ENCODE measurements around the gene ZNF652. TPM values are rescaled to one million over a fixed set of nuclear protein-coding genes. Genes with fewer than 3 reads are reported as not detected.

ZNF652 gene
- total RNA-seq, 2 donors from 2014 or later = 59.7 to 88.5 TPM

DNA sequence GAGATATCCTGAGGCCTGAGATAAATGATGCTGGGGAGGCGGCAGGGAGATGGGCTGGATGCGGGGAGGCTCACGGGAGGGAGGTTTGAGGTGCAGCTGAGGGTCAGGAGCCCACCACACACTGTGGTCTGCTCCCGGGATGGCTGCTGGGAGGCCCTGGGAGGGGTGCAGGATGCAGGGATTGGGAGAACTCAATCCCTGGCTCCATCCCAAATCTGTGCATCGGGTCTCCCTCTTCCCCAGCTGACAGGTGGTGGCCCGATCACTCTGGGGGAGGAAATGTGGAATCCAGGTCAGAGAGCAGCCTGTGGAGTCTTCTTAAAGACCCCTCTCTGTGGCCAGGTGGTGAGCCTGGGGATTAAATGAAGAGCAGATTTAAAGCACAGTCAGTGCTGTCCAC, 40.7 kb upstream of the ZNF652 start:
- DNase-seq (ENCODE audit: low spot score) = no peak

GRCh38 chr17:49401971-49402611, 40.0 kb upstream of the ZNF652 start:
- peaks cover 6 to 9% of the 10 kb centered on the region in 2 donors for H3K36me3 ChIP-seq
- TF ChIP-seq POLR2AphosphoS5 (IDR thresholded peaks at IDR 0.05) = no peak
- TF ChIP-seq POLR2A (IDR thresholded peaks at IDR 0.05) = no peak
- TF ChIP-seq, protein P1, sequence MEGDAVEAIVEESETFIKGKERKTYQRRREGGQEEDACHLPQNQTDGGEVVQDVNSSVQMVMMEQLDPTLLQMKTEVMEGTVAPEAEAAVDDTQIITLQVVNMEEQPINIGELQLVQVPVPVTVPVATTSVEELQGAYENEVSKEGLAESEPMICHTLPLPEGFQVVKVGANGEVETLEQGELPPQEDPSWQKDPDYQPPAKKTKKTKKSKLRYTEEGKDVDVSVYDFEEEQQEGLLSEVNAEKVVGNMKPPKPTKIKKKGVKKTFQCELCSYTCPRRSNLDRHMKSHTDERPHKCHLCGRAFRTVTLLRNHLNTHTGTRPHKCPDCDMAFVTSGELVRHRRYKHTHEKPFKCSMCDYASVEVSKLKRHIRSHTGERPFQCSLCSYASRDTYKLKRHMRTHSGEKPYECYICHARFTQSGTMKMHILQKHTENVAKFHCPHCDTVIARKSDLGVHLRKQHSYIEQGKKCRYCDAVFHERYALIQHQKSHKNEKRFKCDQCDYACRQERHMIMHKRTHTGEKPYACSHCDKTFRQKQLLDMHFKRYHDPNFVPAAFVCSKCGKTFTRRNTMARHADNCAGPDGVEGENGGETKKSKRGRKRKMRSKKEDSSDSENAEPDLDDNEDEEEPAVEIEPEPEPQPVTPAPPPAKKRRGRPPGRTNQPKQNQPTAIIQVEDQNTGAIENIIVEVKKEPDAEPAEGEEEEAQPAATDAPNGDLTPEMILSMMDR (IDR thresholded peaks at IDR 0.05) = no peak
- no peak for DNase-seq (ENCODE audit: low spot score)
- no peaks in the 10 kb centered on the region for H3K27me3 ChIP-seq (replicated peaks; ENCODE audit: insufficient read depth)
- H3K4me1 ChIP-seq (replicated peaks) = peaks cover 8% of the 10 kb centered on the region
- H3K9me3 ChIP-seq = no peaks in the 10 kb centered on the region
- intact Hi-C loops (cut with DNase I) = loop anchor here (10.0 kb wide), 1 partner anchor 153 kb away; no protein-coding TSS in a partner anchor
- H3K27ac ChIP-seq = peak overlapping the region; percentile 84 to 87
- H3K4me3 ChIP-seq = no peak overlapping the region
- 73% methylated on average over 6 of the region's 6 CpGs for WGBS

More for the DNA sequence above, 40.7 kb upstream of the ZNF652 start:
- TF ChIP-seq, protein P1 (IDR thresholded peaks at IDR 0.05) = no peak
- TF ChIP-seq POLR2AphosphoS5 (IDR thresholded peaks at IDR 0.05) (no peak), POLR2A (IDR thresholded peaks at IDR 0.05) (no peak)
- H3K9me3 ChIP-seq = no peaks in the 10 kb centered on the region
- peaks cover 6 to 9% of the 10 kb centered on the region in 2 donors for H3K36me3 ChIP-seq
- H3K4me3 ChIP-seq = no peak overlapping the region
- H3K27me3 ChIP-seq (replicated peaks; ENCODE audit: insufficient read depth) = no peaks in the 10 kb centered on the region
- 64% methylated on average over 6 of the region's 6 CpGs for WGBS
- peaks cover 8% of the 10 kb centered on the region for H3K4me1 ChIP-seq (replicated peaks)
- intact Hi-C loops (cut with DNase I) = loop anchor here (10.0 kb wide), 1 partner anchor 152 kb away; no protein-coding TSS in a partner anchor
- H3K27ac ChIP-seq = peak overlapping the region; percentile 84 to 87

DNA sequence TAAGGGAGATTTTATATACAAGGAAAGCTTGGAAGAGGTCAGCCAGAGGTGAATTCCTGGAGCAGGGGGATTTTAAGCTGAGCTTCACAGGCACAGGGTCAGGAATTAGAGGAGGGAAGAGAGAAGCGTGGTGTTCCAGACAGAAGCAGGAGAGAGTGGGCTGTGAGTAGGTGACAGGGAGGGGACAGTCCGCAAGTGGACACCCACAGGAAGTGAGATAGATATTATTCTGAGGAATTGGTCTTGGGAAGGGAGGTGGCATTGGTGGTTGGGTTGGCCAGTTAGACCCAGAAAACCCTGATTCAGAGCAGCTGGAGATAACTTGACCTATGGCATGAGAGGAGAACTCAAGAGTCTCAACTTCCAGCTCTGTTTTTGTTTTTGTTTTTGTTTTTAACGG, 37.9 kb upstream of the ZNF652 start:
- intact Hi-C loops (cut with DNase I) = loop anchor here (10.0 kb wide), 2 partner anchors 155 to 205 kb away; no protein-coding TSS in a partner anchor
- no peak for DNase-seq (ENCODE audit: low spot score)
- Histone ChIP-seq H3K4me1 (replicated peaks) (peaks cover 8% of the 10 kb centered on the region), H3K4me3 (no peak overlapping the region), H3K36me3 (no peaks in the 10 kb centered on the region), H3K27me3 (replicated peaks; ENCODE audit: insufficient read depth) (no peaks in the 10 kb centered on the region), H3K9me3 (no peaks in the 10 kb centered on the region), H3K27ac (peak overlapping the region in 1 of 2 donors; percentile 19)
- 55% methylated on average over 3 of the region's 3 CpGs for WGBS
- TF ChIP-seq POLR2A (IDR thresholded peaks at IDR 0.05) (no peak), POLR2AphosphoS5 (IDR thresholded peaks at IDR 0.05) (no peak)
- TF ChIP-seq, protein P1 (IDR thresholded peaks at IDR 0.05) = no peak

DNA sequence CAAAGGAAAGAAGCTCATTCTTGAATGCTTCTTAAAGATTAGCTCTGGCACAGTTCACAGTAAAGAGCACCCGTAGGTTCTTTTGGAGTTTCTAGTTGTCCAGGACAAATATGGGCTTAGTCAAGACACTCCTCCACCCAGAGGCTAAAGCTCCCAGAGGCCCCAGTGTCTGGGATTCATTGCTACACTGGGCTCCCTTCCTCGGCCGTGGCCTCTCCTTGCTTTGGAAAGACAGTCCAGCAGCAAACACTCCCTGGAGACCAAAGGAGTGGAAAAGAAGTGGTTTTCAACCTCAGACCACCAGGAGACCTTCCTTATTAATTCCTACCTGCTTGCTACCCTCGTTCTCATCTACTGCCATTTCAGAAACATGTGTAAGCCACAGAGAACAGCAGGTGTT, 35.5 kb upstream of the ZNF652 start:
- no peaks in the 10 kb centered on the region for H3K9me3 ChIP-seq
- no peak overlapping the region for H3K27ac ChIP-seq
- 46% methylated on average over 4 of the region's 4 CpGs for WGBS
- no peak overlapping the region for H3K4me3 ChIP-seq
- no peak for TF ChIP-seq POLR2AphosphoS5 (IDR thresholded peaks at IDR 0.05)
- no peak for TF ChIP-seq POLR2A (IDR thresholded peaks at IDR 0.05)
- TF ChIP-seq, protein P1 (IDR thresholded peaks at IDR 0.05) = no peak
- DNase-seq (ENCODE audit: low spot score) = no peak
- H3K27me3 ChIP-seq (replicated peaks; ENCODE audit: insufficient read depth) = no peaks in the 10 kb centered on the region
- intact Hi-C loops (cut with DNase I) = loop anchor here (10.0 kb wide), 1 partner anchor 203 kb away; no protein-coding TSS in a partner anchor
- H3K4me1 ChIP-seq (replicated peaks) = no peaks in the 10 kb centered on the region
- no peaks in the 10 kb centered on the region for H3K36me3 ChIP-seq

Measured in prostate gland (tissue), 2 donors.